Kidney (tissue), 14 donors: ENCODE data around the gene GKN1. TPM values are rescaled to one million over a fixed set of nuclear protein-coding genes. Genes with fewer than 3 reads are reported as not detected.

Source experiments
- DNase-seq, 5 donors: peaks; one replicate each; pipeline ENCODE4 v3.0.0-alpha.2; 2013 to 2020
- FAIRE-seq: peaks from 2 replicates; lab custom pipeline; 2012; peaks lifted over from hg19 to GRCh38; lab: Jason Lieb, UNC
- H3K27ac ChIP-seq, 2 donors: one replicate each; pipeline ENCODE4 v1.7.0; 2013; ENCODE audit warnings: low read depth in 2 of 2, low read length in 2 of 2, inconsistent platforms in 1 of 2
- H3K27me3 ChIP-seq: one replicate; pipeline ENCODE4 v1.7.1; 2013; ENCODE audit warnings: low read length, inconsistent platforms; ENCODE audit not compliant: control insufficient read depth, insufficient read depth
- H3K36me3 ChIP-seq, 3 donors: one replicate each; pipeline versions ENCODE4 v1.7.0 to v1.7.1; 2013; ENCODE audit warnings: low read length in 3 of 3, control low read depth in 1 of 3, inconsistent platforms in 1 of 3; ENCODE audit not compliant: insufficient read depth in 3 of 3, control insufficient read depth in 2 of 3
- H3K4me1 ChIP-seq, 3 donors: one replicate each; pipeline versions ENCODE4 v1.7.0 to v1.7.1; 2013; ENCODE audit warnings: low read length in 3 of 3, inconsistent platforms in 1 of 3, low read depth in 1 of 3; ENCODE audit not compliant: control insufficient read depth in 2 of 3, insufficient read depth in 2 of 3
- H3K4me3 ChIP-seq, 3 donors: one replicate each; pipeline versions ENCODE4 v1.7.0 to v1.8.1; 2013; ENCODE audit warnings: low read length in 3 of 3, control low read depth in 1 of 3, inconsistent platforms in 1 of 3
- H3K9ac ChIP-seq, 3 donors: one replicate each; pipeline versions ENCODE4 v1.7.0 to v1.7.1; 2013; ENCODE audit warnings: low read length in 3 of 3, control low read depth in 1 of 3, inconsistent platforms in 1 of 3
- H3K9me3 ChIP-seq, 3 donors: one replicate each; pipeline versions ENCODE4 v1.7.0 to v1.7.1; 2013; ENCODE audit warnings: low read length in 3 of 3, control low read depth in 1 of 3, inconsistent platforms in 1 of 3; ENCODE audit not compliant: control insufficient read depth in 2 of 3, insufficient read depth in 1 of 3
- intact Hi-C: fragments of 100-400 bp; cut with DNase I; formaldehyde crosslinking; loops from one replicate; pipeline ENCODE4 v1.11.1; 2022
- polyA plus RNA-seq: library from polyadenylated mRNA; stranded (reverse); fragments of 350-450 nt; fragmentation: Illumina TruSeq; extraction: RNeasy Lipid Tissue Mini Kit (QIAGEN cat#74804); gene quantifications from one replicate; pipeline ENCODE4 v1.2.3, GENCODE V29; 2014; ENCODE audit warnings: low read depth, low replicate concordance; ENCODE audit not compliant: insufficient read depth
- total RNA-seq: library from RNA; stranded (reverse); fragmentation: NEBNext Ultra II Directional; extraction: Animal tissue kit (Norgen Biotek cat#: 25700); gene quantifications from one replicate; pipeline ENCODE4 v1.2.1, GENCODE V29; 2021
- TF ChIP-seq, protein P1 (sequence below): IDR thresholded peaks from 3 replicates; pipeline ENCODE4 v1.5.1; 2012; ENCODE audit warnings: mild to moderate bottlenecking, moderate library complexity, borderline replicate concordance; ENCODE audit not compliant: insufficient read depth; ENCODE audit errors: extremely low read depth
- donor health status: control.
- donor health status: control.
- donor health status: control.
- donor health status: control.
- donor health status: control.
- donor health status: DM: yes; HTN: yes; CAD: no.
- donor health status: Normal renal cell carcinoma (clear cell type).

The GKN1 gene
- total and polyA plus RNA-seq, 2 donors from 2014 or later, result not detected

- intact Hi-C loops, result no loop called here
- TF ChIP-seq, protein P1, sequence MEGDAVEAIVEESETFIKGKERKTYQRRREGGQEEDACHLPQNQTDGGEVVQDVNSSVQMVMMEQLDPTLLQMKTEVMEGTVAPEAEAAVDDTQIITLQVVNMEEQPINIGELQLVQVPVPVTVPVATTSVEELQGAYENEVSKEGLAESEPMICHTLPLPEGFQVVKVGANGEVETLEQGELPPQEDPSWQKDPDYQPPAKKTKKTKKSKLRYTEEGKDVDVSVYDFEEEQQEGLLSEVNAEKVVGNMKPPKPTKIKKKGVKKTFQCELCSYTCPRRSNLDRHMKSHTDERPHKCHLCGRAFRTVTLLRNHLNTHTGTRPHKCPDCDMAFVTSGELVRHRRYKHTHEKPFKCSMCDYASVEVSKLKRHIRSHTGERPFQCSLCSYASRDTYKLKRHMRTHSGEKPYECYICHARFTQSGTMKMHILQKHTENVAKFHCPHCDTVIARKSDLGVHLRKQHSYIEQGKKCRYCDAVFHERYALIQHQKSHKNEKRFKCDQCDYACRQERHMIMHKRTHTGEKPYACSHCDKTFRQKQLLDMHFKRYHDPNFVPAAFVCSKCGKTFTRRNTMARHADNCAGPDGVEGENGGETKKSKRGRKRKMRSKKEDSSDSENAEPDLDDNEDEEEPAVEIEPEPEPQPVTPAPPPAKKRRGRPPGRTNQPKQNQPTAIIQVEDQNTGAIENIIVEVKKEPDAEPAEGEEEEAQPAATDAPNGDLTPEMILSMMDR, result no peak
- no peak overlapping the region for H3K27ac ChIP-seq
- H3K9me3 ChIP-seq, result no peaks in the 10 kb centered on the region
- no peaks in the 10 kb centered on the region for H3K27me3 ChIP-seq
- no peak overlapping the region for H3K9ac ChIP-seq
- no peak overlapping the region for H3K4me3 ChIP-seq
- no peak for DNase-seq
- no peaks in the 10 kb centered on the region for H3K36me3 ChIP-seq
- no peaks in the 10 kb centered on the region for H3K4me1 ChIP-seq
- FAIRE-seq, result no peak
Measured at GRCh38 chr2:68995916-68996315, 21.5 kb downstream of the GKN1 start.

GRCh38 chr2:68997401-68997800, 23.0 kb downstream of the GKN1 start:
- intact Hi-C loops, result no loop called here
- TF ChIP-seq, protein P1, result no peak
- Histone ChIP-seq H3K9me3 (no peaks in the 10 kb centered on the region), H3K27ac (no peak overlapping the region), H3K9ac (no peak overlapping the region), H3K36me3 (no peaks in the 10 kb centered on the region), H3K27me3 (no peaks in the 10 kb centered on the region), H3K4me3 (no peak overlapping the region), H3K4me1 (no peaks in the 10 kb centered on the region)
- DNase-seq (no peak), FAIRE-seq (no peak)

- H3K9ac ChIP-seq, result no peak overlapping the region
- H3K27ac ChIP-seq, result no peak overlapping the region
- FAIRE-seq (no peak), DNase-seq (no peak)
- no peaks in the 10 kb centered on the region for H3K36me3 ChIP-seq
- H3K27me3 ChIP-seq, result no peaks in the 10 kb centered on the region
- TF ChIP-seq, protein P1, result no peak
- intact Hi-C loops, result no loop called here
- no peak overlapping the region for H3K4me3 ChIP-seq
- H3K9me3 ChIP-seq, result peaks cover 0 to 3% (median 2%) of the 10 kb centered on the region in 3 donors
- H3K4me1 ChIP-seq, result no peaks in the 10 kb centered on the region
Measured at GRCh38 chr2:69001879-69002278, 27.4 kb downstream of the GKN1 start.

DNA sequence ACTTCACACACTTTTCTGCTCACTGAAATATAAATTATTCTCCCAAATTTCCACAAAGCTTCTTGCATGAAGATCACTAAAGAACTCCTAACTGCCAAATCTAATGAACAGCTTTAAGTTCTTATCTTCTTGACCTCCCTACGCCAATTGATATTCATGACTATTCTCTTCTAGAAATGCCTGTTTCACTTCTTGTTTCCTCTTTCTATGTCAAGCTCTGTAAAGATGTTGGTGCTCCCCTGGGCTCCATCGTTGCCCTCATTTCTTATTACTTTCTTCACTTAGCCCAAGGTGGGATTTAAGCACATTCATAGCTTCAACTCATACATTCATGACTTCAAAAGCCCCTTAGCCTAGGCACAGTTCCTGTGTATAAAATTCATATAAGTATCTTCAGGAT, 29.3 kb downstream of the GKN1 start:
- Histone ChIP-seq H3K9me3 (peaks cover 0 to 3% (median 2%) of the 10 kb centered on the region in 3 donors), H3K4me1 (no peaks in the 10 kb centered on the region), H3K4me3 (no peak overlapping the region), H3K27ac (no peak overlapping the region), H3K27me3 (no peaks in the 10 kb centered on the region), H3K36me3 (no peaks in the 10 kb centered on the region), H3K9ac (no peak overlapping the region)
- DNase-seq, result no peak
- intact Hi-C loops, result no loop called here
- no peak for FAIRE-seq
- TF ChIP-seq, protein P1, result no peak
